Measurements from ENCODE around the gene DSE.

The DSE gene

GRCh38 chr6:116447052-116447451 is 76.3 kb downstream of the DSE start:
- TF ChIP-seq CTCF (conservative IDR thresholded peaks at IDR 0.05; ENCODE audit: low read depth), result no peak
- DNase-seq (ENCODE audit: low spot score), result no peak
- no peak overlapping the region for H3K27ac ChIP-seq
- POLR2A ChIA-PET (ENCODE audit: low non-redundant PET), result interaction anchor here (0.5 kb wide), 1 partner anchor 994 kb away, joined by 6 read pairs; no protein-coding TSS in a partner anchor
- CTCF ChIA-PET, result interaction anchor here (0.6 to 0.7 kb wide), 2 partner anchors 21 to 152 kb away, joined by 3 to 5 read pairs; no protein-coding TSS in a partner anchor

- ChIA-PET CTCF (interaction anchor here (0.6 kb wide), 1 partner anchor 151 kb away, joined by 5 read pairs; no protein-coding TSS in a partner anchor), POLR2A (ENCODE audit: low non-redundant PET) (interaction anchor here (0.5 kb wide), 1 partner anchor 993 kb away, joined by 6 read pairs; no protein-coding TSS in a partner anchor)
- no peak for TF ChIP-seq CTCF (conservative IDR thresholded peaks at IDR 0.05; ENCODE audit: low read depth)
- no peak for DNase-seq (ENCODE audit: low spot score)
- no peak overlapping the region for H3K27ac ChIP-seq
Measured at GRCh38 chr6:116447496-116448011, 76.8 kb downstream of the DSE start.

- no peak for DNase-seq (ENCODE audit: low spot score)
- no peak for TF ChIP-seq CTCF (conservative IDR thresholded peaks at IDR 0.05; ENCODE audit: low read depth)
- H3K27ac ChIP-seq, result no peak overlapping the region
- CTCF ChIA-PET, result no interaction called here
- POLR2A ChIA-PET (ENCODE audit: low non-redundant PET), result no interaction called here
Measured at GRCh38 chr6:116449565-116449964, 78.8 kb downstream of the DSE start.

GRCh38 chr6:116450185-116450710 is 79.5 kb downstream of the DSE start:
- no peak overlapping the region for H3K27ac ChIP-seq
- ChIA-PET CTCF (no interaction called here), POLR2A (ENCODE audit: low non-redundant PET) (no interaction called here)
- TF ChIP-seq CTCF (conservative IDR thresholded peaks at IDR 0.05; ENCODE audit: low read depth), result no peak
- no peak for DNase-seq (ENCODE audit: low spot score)

- no peak for DNase-seq (ENCODE audit: low spot score)
- CTCF ChIA-PET, result interaction anchor here (1.6 kb wide), 1 partner anchor 164 kb away, joined by 7 read pairs; no protein-coding TSS in a partner anchor
- POLR2A ChIA-PET (ENCODE audit: low non-redundant PET), result no interaction called here
- no peak for TF ChIP-seq CTCF (conservative IDR thresholded peaks at IDR 0.05; ENCODE audit: low read depth)
- H3K27ac ChIP-seq, result no peak overlapping the region
Measured at GRCh38 chr6:116450769-116451740, 80.3 kb downstream of the DSE start.

- POLR2A ChIA-PET (ENCODE audit: low non-redundant PET), result no interaction called here
- no peak for DNase-seq (ENCODE audit: low spot score)
- H3K27ac ChIP-seq, result no peak overlapping the region
- CTCF ChIA-PET, result interaction anchor here (0.6 to 1.6 kb wide), 2 partner anchors 164 to 233 kb away, joined by 5 to 7 read pairs; no protein-coding TSS in a partner anchor
- no peak for TF ChIP-seq CTCF (conservative IDR thresholded peaks at IDR 0.05; ENCODE audit: low read depth)
Measured at GRCh38 chr6:116451916-116452315, 81.2 kb downstream of the DSE start.

All from RWPE1 (cell line).